GM23338 (cell line): ENCODE results near the gene DUS2. TPM values are rescaled to one million over a fixed set of nuclear protein-coding genes. Genes with fewer than 3 reads are reported as not detected.

Experiments
- ATAC-seq: fragments of 200-7000 bp; cut with Tn5 transposase; 3 replicates; pipeline ENCODE4 v1.9.1; 2020
- DNase-seq: peaks from one replicate; pipeline ENCODE4 v3.0.0-alpha.2; 2015; ENCODE audit warnings: low spot score
- H2AFZ ChIP-seq: fragments of 200-600 bp; sonication (generic); 2 replicates; pipeline ENCODE4 v1.8.0; 2016; ENCODE audit warnings: antibody characterized with exemption, mild to moderate bottlenecking, moderate library complexity
- H3F3A ChIP-seq: fragments of 200-600 bp; sonication (generic); replicated peaks from 2 replicates; pipeline ENCODE4 v1.8.0; 2017; ENCODE audit warnings: antibody characterized with exemption, mixed run types, low read depth
- H3K27ac ChIP-seq: fragments of 200-600 bp; sonication (generic); 2 replicates; pipeline ENCODE4 v1.6.1; 2016; ENCODE audit warnings: low read depth
- H3K27me3 ChIP-seq: fragments of 200-600 bp; sonication (generic); 2 replicates; pipeline ENCODE4 v1.8.0; 2016; ENCODE audit warnings: mild to moderate bottlenecking, mixed run types, moderate library complexity; ENCODE audit not compliant: insufficient read depth
- H3K36me3 ChIP-seq: fragments of 200-600 bp; sonication (generic); 2 replicates; pipeline ENCODE4 v1.8.0; 2016; ENCODE audit warnings: mild to moderate bottlenecking; ENCODE audit not compliant: insufficient read depth
- H3K4me1 ChIP-seq: fragments of 200-600 bp; sonication (generic); 2 replicates; pipeline ENCODE4 v1.8.0; 2016; ENCODE audit warnings: mild to moderate bottlenecking, moderate library complexity; ENCODE audit not compliant: insufficient read depth
- H3K4me2 ChIP-seq: fragments of 200-600 bp; sonication (generic); 2 replicates; pipeline ENCODE4 v1.7.1; 2017; ENCODE audit warnings: mixed run types
- H3K4me3 ChIP-seq: fragments of 200-600 bp; sonication (generic); 2 replicates; pipeline ENCODE4 v1.6.1; 2016; ENCODE audit warnings: mixed run types
- H3K79me2 ChIP-seq: fragments of 200-600 bp; sonication (generic); replicated peaks from 2 replicates; pipeline ENCODE4 v1.8.0; 2017; ENCODE audit warnings: mild to moderate bottlenecking; ENCODE audit not compliant: insufficient read depth
- H3K9me2 ChIP-seq: fragments of 200-600 bp; sonication (generic); 2 replicates; pipeline ENCODE4 v1.8.0; 2017; ENCODE audit not compliant: insufficient read depth
- H4K20me1 ChIP-seq: fragments of 200-600 bp; sonication (generic); replicated peaks from 2 replicates; pipeline ENCODE4 v1.8.0; 2017; ENCODE audit warnings: mild to moderate bottlenecking; ENCODE audit not compliant: insufficient read depth
- H3K27ac Mint-ChIP-seq: 2 replicates; pipeline ENCODE4 v1.8.0; 2020; ENCODE audit warnings: inconsistent platforms, mild to moderate bottlenecking, moderate library complexity, mixed read lengths
- H3K27me3 Mint-ChIP-seq: 3 replicates; pipeline ENCODE4 v1.8.0; 2022; ENCODE audit warnings: low read depth, mild to moderate bottlenecking, moderate library complexity, mixed read lengths, inconsistent platforms; ENCODE audit not compliant: insufficient read depth, poor library complexity
- H3K36me3 Mint-ChIP-seq: 3 replicates; pipeline ENCODE4 v1.8.0; 2021; ENCODE audit warnings: low read depth, mild to moderate bottlenecking, inconsistent platforms, moderate library complexity, mixed read lengths
- H3K4me1 Mint-ChIP-seq: 3 replicates; pipeline ENCODE4 v1.8.0; 2020; ENCODE audit warnings: mild to moderate bottlenecking, inconsistent platforms, mixed read lengths
- H3K4me3 Mint-ChIP-seq: 3 replicates; pipeline ENCODE4 v1.8.0; 2021; ENCODE audit warnings: moderate library complexity, mild to moderate bottlenecking, inconsistent platforms, mixed read lengths
- H3K9me3 Mint-ChIP-seq: 3 replicates; pipeline ENCODE4 v1.8.0; 2020; ENCODE audit warnings: moderate library complexity, mild to moderate bottlenecking, inconsistent platforms, mixed read lengths
- CREB1 ChIP-seq: fragments of 250-450 bp; sonication (Bioruptor Pico); IDR thresholded peaks from 2 replicates; pipeline ENCODE4 v1.5.0; 2020; ENCODE audit warnings: low read depth, mild to moderate bottlenecking, moderate library complexity
- ETS1 ChIP-seq: IDR thresholded peaks from 2 replicates; pipeline ENCODE4 v1.6.1; 2016; ENCODE audit warnings: antibody characterized with exemption
- JUNB ChIP-seq: IDR thresholded peaks from one replicate; pipeline ENCODE4 v1.6.1; 2016; ENCODE audit warnings: antibody characterized with exemption; ENCODE audit not compliant: unreplicated experiment
- POLR2AphosphoS5 ChIP-seq: IDR thresholded peaks from 2 replicates; pipeline ENCODE4 v1.6.1; 2016; ENCODE audit warnings: antibody characterized with exemption, low read depth
- STAT1 ChIP-seq: IDR thresholded peaks from one replicate; pipeline ENCODE4 v1.6.1; 2016; ENCODE audit warnings: antibody characterized with exemption; ENCODE audit not compliant: unreplicated experiment
- polyA plus RNA-seq: library from polyadenylated mRNA; unstranded; fragments of >200 nt; fragmentation: Nextera tagmentation; extraction: Ambion mirVana; gene quantifications from 2 replicates; pipeline ENCODE4 v1.2.1, GENCODE V29; 2016
- total RNA-seq: library from RNA; depleted of rRNA; stranded (reverse); fragments of >200 nt; shearing (Covaris generic); gene quantifications from 2 replicates; pipeline ENCODE4 v1.2.3, GENCODE V29; 2014
- TF ChIP-seq, protein P1 (sequence below), 2 experiments: fragments of 200-600 bp in 1 of 2; sonication (generic) in 1 of 2; conservative IDR thresholded peaks; 2 replicates each; pipeline versions ENCODE4 v1.5.1 to v1.6.1; 2016 to 2017; ENCODE audit warnings: antibody characterized with exemption in 2 of 2, low read depth in 2 of 2, mild to moderate bottlenecking in 2 of 2, moderate library complexity in 1 of 2
- TF ChIP-seq, protein P2 (sequence below): IDR thresholded peaks from one replicate; pipeline ENCODE4 v1.6.1; 2018; ENCODE audit warnings: antibody characterized with exemption; ENCODE audit not compliant: unreplicated experiment

The DUS2 gene
- total and polyA plus RNA-seq, 2 experiments from 2014 or later, result 13.3 to 26.4 TPM

DNA sequence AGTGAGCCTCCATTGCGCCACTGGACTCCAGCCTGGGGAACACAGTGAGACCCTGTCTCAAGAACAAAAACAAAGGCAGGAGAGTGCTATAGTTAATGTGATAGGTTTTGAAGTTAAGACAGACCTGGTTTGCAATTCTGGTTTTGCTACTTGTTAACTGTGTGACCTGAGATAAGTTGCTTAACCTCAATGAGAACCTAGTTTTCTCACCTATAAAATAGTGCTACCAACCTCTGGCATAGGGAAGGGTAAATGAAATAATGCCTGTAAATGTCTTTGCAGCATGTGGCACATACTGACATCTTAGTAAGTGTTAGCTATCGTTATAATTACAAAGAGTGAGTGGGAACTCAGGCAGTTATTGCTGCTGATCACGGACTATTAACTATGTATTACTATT, 32.3 kb downstream of the DUS2 start:
- H2AFZ ChIP-seq, result no peak overlapping the region

More for the DNA sequence above, 32.3 kb downstream of the DUS2 start:
- ATAC-seq (no peak), DNase-seq (no peak)
- Mint-ChIP-seq H3K36me3 (peaks cover 28% of the 10 kb centered on the region), H3K9me3 (no peaks in the 10 kb centered on the region), H3K27ac (no peak overlapping the region), H3K27me3 (peaks cover 2% of the 10 kb centered on the region), H3K4me1 (no peaks in the 10 kb centered on the region), H3K4me3 (no peak overlapping the region)
- Histone ChIP-seq H4K20me1 (no peaks in the 10 kb centered on the region), H3K36me3 (peaks cover 12% of the 10 kb centered on the region), H3F3A (0 out of 2 replicates have a peak, but pooled peaks cover 6% of the 10 kb centered on the region), H3K27ac (no peak overlapping the region), H3K27me3 (no peaks in the 10 kb centered on the region), H3K4me2 (no peak overlapping the region), H3K79me2 (no peaks in the 10 kb centered on the region), H3K4me3 (no peak overlapping the region), H3K4me1 (no peaks in the 10 kb centered on the region), H3K9me2 (no peaks in the 10 kb centered on the region)
- TF ChIP-seq, protein P1, sequence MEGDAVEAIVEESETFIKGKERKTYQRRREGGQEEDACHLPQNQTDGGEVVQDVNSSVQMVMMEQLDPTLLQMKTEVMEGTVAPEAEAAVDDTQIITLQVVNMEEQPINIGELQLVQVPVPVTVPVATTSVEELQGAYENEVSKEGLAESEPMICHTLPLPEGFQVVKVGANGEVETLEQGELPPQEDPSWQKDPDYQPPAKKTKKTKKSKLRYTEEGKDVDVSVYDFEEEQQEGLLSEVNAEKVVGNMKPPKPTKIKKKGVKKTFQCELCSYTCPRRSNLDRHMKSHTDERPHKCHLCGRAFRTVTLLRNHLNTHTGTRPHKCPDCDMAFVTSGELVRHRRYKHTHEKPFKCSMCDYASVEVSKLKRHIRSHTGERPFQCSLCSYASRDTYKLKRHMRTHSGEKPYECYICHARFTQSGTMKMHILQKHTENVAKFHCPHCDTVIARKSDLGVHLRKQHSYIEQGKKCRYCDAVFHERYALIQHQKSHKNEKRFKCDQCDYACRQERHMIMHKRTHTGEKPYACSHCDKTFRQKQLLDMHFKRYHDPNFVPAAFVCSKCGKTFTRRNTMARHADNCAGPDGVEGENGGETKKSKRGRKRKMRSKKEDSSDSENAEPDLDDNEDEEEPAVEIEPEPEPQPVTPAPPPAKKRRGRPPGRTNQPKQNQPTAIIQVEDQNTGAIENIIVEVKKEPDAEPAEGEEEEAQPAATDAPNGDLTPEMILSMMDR (conservative IDR thresholded peaks at IDR 0.05; ENCODE audit: low read depth in 2 of 2), result no peak
- TF ChIP-seq ETS1 (no peak), STAT1 (no peak), POLR2AphosphoS5 (no peak), JUNB (no peak), CREB1 (no peak)
- TF ChIP-seq, protein P2, sequence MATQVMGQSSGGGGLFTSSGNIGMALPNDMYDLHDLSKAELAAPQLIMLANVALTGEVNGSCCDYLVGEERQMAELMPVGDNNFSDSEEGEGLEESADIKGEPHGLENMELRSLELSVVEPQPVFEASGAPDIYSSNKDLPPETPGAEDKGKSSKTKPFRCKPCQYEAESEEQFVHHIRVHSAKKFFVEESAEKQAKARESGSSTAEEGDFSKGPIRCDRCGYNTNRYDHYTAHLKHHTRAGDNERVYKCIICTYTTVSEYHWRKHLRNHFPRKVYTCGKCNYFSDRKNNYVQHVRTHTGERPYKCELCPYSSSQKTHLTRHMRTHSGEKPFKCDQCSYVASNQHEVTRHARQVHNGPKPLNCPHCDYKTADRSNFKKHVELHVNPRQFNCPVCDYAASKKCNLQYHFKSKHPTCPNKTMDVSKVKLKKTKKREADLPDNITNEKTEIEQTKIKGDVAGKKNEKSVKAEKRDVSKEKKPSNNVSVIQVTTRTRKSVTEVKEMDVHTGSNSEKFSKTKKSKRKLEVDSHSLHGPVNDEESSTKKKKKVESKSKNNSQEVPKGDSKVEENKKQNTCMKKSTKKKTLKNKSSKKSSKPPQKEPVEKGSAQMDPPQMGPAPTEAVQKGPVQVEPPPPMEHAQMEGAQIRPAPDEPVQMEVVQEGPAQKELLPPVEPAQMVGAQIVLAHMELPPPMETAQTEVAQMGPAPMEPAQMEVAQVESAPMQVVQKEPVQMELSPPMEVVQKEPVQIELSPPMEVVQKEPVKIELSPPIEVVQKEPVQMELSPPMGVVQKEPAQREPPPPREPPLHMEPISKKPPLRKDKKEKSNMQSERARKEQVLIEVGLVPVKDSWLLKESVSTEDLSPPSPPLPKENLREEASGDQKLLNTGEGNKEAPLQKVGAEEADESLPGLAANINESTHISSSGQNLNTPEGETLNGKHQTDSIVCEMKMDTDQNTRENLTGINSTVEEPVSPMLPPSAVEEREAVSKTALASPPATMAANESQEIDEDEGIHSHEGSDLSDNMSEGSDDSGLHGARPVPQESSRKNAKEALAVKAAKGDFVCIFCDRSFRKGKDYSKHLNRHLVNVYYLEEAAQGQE, result no peak
